Measurements from ENCODE around the gene SLC51B.
A peak's percentile ranks its signal among the peaks of the same experiment; 100 is the strongest.

The SLC51B gene

GRCh38 chr15:65082303-65082953, 37.2 kb downstream of the SLC51B start:
- Histone ChIP-seq H3K27ac (ENCODE audit: insufficient read depth, low read depth, low read length, poor library complexity, severe bottlenecking) (peak overlapping the region; percentile 91), H3K36me3 (ENCODE audit: control insufficient read depth, insufficient read depth, low read length) (no peaks in the 10 kb centered on the region), H3K4me1 (ENCODE audit: control insufficient read depth, insufficient read depth, low read length) (peaks cover 47% of the 10 kb centered on the region), H3K27me3 (ENCODE audit: control insufficient read depth, insufficient read depth, low read length, poor library complexity, severe bottlenecking) (peaks cover 66% of the 10 kb centered on the region), H3K4me3 (ENCODE audit: insufficient read depth, low read depth, low read length) (no peak overlapping the region), H3K9me3 (ENCODE audit: control insufficient read depth, low read length) (no peaks in the 10 kb centered on the region)
- 24 to 25% methylated on average over 7 of the region's 7 CpGs for WGBS, 2 experiments

- WGBS, 2 experiments: 0 to 1% methylated on average over 7 of the region's 7 CpGs
- peak overlapping the region; percentile 91 for H3K27ac ChIP-seq (ENCODE audit: insufficient read depth, low read depth, low read length, poor library complexity, severe bottlenecking)
- peaks cover 60% of the 10 kb centered on the region for H3K27me3 ChIP-seq (ENCODE audit: control insufficient read depth, insufficient read depth, low read length, poor library complexity, severe bottlenecking)
- peaks cover 55% of the 10 kb centered on the region for H3K4me1 ChIP-seq (ENCODE audit: control insufficient read depth, insufficient read depth, low read length)
- no peaks in the 10 kb centered on the region for H3K36me3 ChIP-seq (ENCODE audit: control insufficient read depth, insufficient read depth, low read length)
- no peaks in the 10 kb centered on the region for H3K9me3 ChIP-seq (ENCODE audit: control insufficient read depth, low read length)
- H3K4me3 ChIP-seq (ENCODE audit: insufficient read depth, low read depth, low read length): no peak overlapping the region
Observed at GRCh38 chr15:65083262-65083701, 38.1 kb downstream of the SLC51B start.

GRCh38 chr15:65084500-65085206, 39.5 kb downstream of the SLC51B start:
- Histone ChIP-seq H3K27me3 (ENCODE audit: control insufficient read depth, insufficient read depth, low read length, poor library complexity, severe bottlenecking) (peaks cover 47% of the 10 kb centered on the region), H3K4me1 (ENCODE audit: control insufficient read depth, insufficient read depth, low read length) (peaks cover 67% of the 10 kb centered on the region), H3K4me3 (ENCODE audit: insufficient read depth, low read depth, low read length) (no peak overlapping the region), H3K27ac (ENCODE audit: insufficient read depth, low read depth, low read length, poor library complexity, severe bottlenecking) (no peak overlapping the region), H3K36me3 (ENCODE audit: control insufficient read depth, insufficient read depth, low read length) (no peaks in the 10 kb centered on the region), H3K9me3 (ENCODE audit: control insufficient read depth, low read length) (no peaks in the 10 kb centered on the region)
- WGBS, 2 experiments: 89% methylated on average over 7 of the region's 7 CpGs

- WGBS, 2 experiments: 89% methylated on average over 8 of the region's 8 CpGs
- H3K4me3 ChIP-seq (ENCODE audit: insufficient read depth, low read depth, low read length): no peak overlapping the region
- no peak overlapping the region for H3K27ac ChIP-seq (ENCODE audit: insufficient read depth, low read depth, low read length, poor library complexity, severe bottlenecking)
- H3K4me1 ChIP-seq (ENCODE audit: control insufficient read depth, insufficient read depth, low read length): peaks cover 67% of the 10 kb centered on the region
- H3K27me3 ChIP-seq (ENCODE audit: control insufficient read depth, insufficient read depth, low read length, poor library complexity, severe bottlenecking): peaks cover 47% of the 10 kb centered on the region
- no peaks in the 10 kb centered on the region for H3K36me3 ChIP-seq (ENCODE audit: control insufficient read depth, insufficient read depth, low read length)
- no peaks in the 10 kb centered on the region for H3K9me3 ChIP-seq (ENCODE audit: control insufficient read depth, low read length)
Observed at GRCh38 chr15:65085207-65085753, 40.1 kb downstream of the SLC51B start.

GRCh38 chr15:65085990-65086679, 40.9 kb downstream of the SLC51B start:
- Histone ChIP-seq H3K27me3 (ENCODE audit: control insufficient read depth, insufficient read depth, low read length, poor library complexity, severe bottlenecking) (peaks cover 39% of the 10 kb centered on the region), H3K27ac (ENCODE audit: insufficient read depth, low read depth, low read length, poor library complexity, severe bottlenecking) (no peak overlapping the region), H3K9me3 (ENCODE audit: control insufficient read depth, low read length) (no peaks in the 10 kb centered on the region), H3K4me3 (ENCODE audit: insufficient read depth, low read depth, low read length) (no peak overlapping the region), H3K4me1 (ENCODE audit: control insufficient read depth, insufficient read depth, low read length) (peaks cover 65% of the 10 kb centered on the region), H3K36me3 (ENCODE audit: control insufficient read depth, insufficient read depth, low read length) (no peaks in the 10 kb centered on the region)
- WGBS, 2 experiments: 91 to 94% methylated on average over 6 of the region's 6 CpGs

- no peak overlapping the region for H3K4me3 ChIP-seq (ENCODE audit: insufficient read depth, low read depth, low read length)
- H3K27ac ChIP-seq (ENCODE audit: insufficient read depth, low read depth, low read length, poor library complexity, severe bottlenecking): no peak overlapping the region
- H3K4me1 ChIP-seq (ENCODE audit: control insufficient read depth, insufficient read depth, low read length): peaks cover 62% of the 10 kb centered on the region
- WGBS, 2 experiments: 81 to 82% methylated on average over 6 of the region's 6 CpGs
- H3K36me3 ChIP-seq (ENCODE audit: control insufficient read depth, insufficient read depth, low read length): no peaks in the 10 kb centered on the region
- H3K9me3 ChIP-seq (ENCODE audit: control insufficient read depth, low read length): no peaks in the 10 kb centered on the region
- peaks cover 34% of the 10 kb centered on the region for H3K27me3 ChIP-seq (ENCODE audit: control insufficient read depth, insufficient read depth, low read length, poor library complexity, severe bottlenecking)
Observed at GRCh38 chr15:65086680-65087111, 41.5 kb downstream of the SLC51B start.

- H3K4me3 ChIP-seq (ENCODE audit: insufficient read depth, low read depth, low read length): no peak overlapping the region
- H3K36me3 ChIP-seq (ENCODE audit: control insufficient read depth, insufficient read depth, low read length): no peaks in the 10 kb centered on the region
- H3K4me1 ChIP-seq (ENCODE audit: control insufficient read depth, insufficient read depth, low read length): peaks cover 55% of the 10 kb centered on the region
- WGBS, 2 experiments: 84 to 86% methylated on average over 3 of the region's 3 CpGs
- no peaks in the 10 kb centered on the region for H3K9me3 ChIP-seq (ENCODE audit: control insufficient read depth, low read length)
- peaks cover 27% of the 10 kb centered on the region for H3K27me3 ChIP-seq (ENCODE audit: control insufficient read depth, insufficient read depth, low read length, poor library complexity, severe bottlenecking)
- H3K27ac ChIP-seq (ENCODE audit: insufficient read depth, low read depth, low read length, poor library complexity, severe bottlenecking): no peak overlapping the region
Observed at GRCh38 chr15:65087411-65087810, 42.2 kb downstream of the SLC51B start.

GRCh38 chr15:65087873-65088642, 42.9 kb downstream of the SLC51B start:
- Histone ChIP-seq H3K27me3 (ENCODE audit: control insufficient read depth, insufficient read depth, low read length, poor library complexity, severe bottlenecking) (peaks cover 26% of the 10 kb centered on the region), H3K36me3 (ENCODE audit: control insufficient read depth, insufficient read depth, low read length) (no peaks in the 10 kb centered on the region), H3K4me3 (ENCODE audit: insufficient read depth, low read depth, low read length) (no peak overlapping the region), H3K27ac (ENCODE audit: insufficient read depth, low read depth, low read length, poor library complexity, severe bottlenecking) (no peak overlapping the region), H3K9me3 (ENCODE audit: control insufficient read depth, low read length) (no peaks in the 10 kb centered on the region), H3K4me1 (ENCODE audit: control insufficient read depth, insufficient read depth, low read length) (peaks cover 49% of the 10 kb centered on the region)
- WGBS, 2 experiments: 92 to 93% methylated on average over 13 of the region's 13 CpGs

GRCh38 chr15:65088643-65089021, 43.4 kb downstream of the SLC51B start:
- Histone ChIP-seq H3K27me3 (ENCODE audit: control insufficient read depth, insufficient read depth, low read length, poor library complexity, severe bottlenecking) (peaks cover 26% of the 10 kb centered on the region), H3K9me3 (ENCODE audit: control insufficient read depth, low read length) (no peaks in the 10 kb centered on the region), H3K4me3 (ENCODE audit: insufficient read depth, low read depth, low read length) (no peak overlapping the region), H3K4me1 (ENCODE audit: control insufficient read depth, insufficient read depth, low read length) (peaks cover 44% of the 10 kb centered on the region), H3K36me3 (ENCODE audit: control insufficient read depth, insufficient read depth, low read length) (no peaks in the 10 kb centered on the region), H3K27ac (ENCODE audit: insufficient read depth, low read depth, low read length, poor library complexity, severe bottlenecking) (no peak overlapping the region)
- WGBS, 2 experiments: 81% methylated on average over 6 of the region's 6 CpGs
